AML-193 (cell line): ENCODE data around the gene TBC1D24.
A peak's percentile ranks its signal among the peaks of the same experiment; 100 is the strongest.

Experiments
- DNase-seq, 2 experiments: peaks; one replicate each; lab custom pipeline; 2025; lab: John Stamatoyannopoulos, UW

TBC1D24 gene

DNA sequence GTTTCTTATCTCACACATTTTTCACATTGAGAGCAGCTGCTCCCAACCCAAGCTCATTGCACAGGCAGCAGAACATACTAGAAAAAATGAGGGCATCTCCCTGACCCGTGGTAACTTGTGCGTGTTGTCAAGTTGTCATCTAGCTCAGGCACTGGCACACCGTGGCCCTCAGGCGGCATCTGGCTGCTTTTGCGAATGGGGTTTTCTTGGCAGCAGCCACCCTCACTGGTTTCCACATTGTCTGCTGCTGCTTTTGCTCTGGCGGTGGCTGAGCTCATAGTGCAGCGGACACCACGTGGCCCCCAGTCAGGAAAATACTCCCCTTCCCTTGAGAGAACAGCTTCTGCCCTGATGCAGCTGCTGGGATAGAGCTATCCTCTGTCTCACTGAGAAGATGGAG is 24.4 kb upstream of the TBC1D24 start:
- no peak for DNase-seq

DNA sequence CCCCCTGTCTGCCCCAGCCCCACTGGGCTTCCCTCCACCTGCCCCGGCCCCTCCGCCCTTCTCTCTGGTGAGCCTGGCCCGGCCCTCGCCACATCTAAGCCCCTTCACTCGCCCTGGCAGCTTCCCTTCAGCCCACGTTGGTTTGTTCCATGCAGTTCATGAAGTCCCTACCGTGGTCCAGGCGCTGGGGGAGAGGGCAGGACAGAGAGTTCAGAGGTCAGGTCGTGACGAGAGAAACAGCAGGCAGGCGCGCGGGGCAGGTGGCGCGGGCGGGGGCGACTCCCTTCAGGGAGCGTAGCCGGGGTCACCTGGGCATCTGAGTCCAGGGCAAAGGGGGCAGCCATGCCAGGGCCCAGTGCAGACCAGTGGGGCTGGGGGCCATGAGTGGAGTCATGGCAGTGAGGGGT is 23.9 kb upstream of the TBC1D24 start:
- no peak for DNase-seq

DNA sequence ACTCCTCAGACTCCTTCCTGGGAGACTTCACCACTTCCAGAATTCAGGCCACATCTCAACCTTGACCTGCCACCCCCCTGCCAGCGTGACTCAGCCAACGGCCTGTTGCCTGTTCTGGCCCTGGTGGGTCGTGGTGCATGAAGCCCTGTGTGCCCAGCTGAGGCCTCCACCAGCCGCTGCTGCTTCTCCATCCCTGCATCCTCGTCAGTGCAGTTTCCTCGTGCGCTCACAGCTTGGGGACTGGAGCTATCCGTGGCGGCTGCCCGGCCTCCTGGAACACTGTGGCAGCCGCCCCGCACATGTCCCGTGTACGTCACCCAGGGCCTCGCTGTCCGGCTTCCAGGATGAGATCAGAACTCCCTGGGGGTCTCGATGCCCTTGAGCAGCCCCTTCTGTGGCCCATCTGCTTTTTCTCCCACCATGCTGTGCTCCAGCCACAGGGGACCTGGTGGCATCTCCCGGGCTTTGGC is 23.0 kb upstream of the TBC1D24 start:
- DNase-seq, result no peak

DNA sequence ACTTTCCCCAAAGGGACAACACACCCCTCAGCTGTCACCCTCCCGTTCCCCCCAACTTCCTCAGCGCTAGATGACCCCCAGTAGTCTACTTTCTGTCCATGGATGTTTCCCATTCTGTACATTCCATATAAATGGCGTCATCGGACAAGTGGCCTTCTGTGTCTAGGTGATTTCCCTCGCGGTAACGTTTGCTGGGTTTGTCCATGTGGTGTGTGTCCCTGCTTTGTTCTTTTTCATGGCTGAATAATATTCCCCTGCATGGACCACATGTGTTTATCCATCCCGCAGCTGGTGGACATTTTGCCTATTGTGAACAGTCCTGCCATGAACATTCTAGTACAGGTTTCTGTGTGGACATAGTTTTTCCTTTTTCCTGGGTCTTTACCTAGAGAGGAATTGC is 22.3 kb upstream of the TBC1D24 start:
- no peak for DNase-seq

DNA sequence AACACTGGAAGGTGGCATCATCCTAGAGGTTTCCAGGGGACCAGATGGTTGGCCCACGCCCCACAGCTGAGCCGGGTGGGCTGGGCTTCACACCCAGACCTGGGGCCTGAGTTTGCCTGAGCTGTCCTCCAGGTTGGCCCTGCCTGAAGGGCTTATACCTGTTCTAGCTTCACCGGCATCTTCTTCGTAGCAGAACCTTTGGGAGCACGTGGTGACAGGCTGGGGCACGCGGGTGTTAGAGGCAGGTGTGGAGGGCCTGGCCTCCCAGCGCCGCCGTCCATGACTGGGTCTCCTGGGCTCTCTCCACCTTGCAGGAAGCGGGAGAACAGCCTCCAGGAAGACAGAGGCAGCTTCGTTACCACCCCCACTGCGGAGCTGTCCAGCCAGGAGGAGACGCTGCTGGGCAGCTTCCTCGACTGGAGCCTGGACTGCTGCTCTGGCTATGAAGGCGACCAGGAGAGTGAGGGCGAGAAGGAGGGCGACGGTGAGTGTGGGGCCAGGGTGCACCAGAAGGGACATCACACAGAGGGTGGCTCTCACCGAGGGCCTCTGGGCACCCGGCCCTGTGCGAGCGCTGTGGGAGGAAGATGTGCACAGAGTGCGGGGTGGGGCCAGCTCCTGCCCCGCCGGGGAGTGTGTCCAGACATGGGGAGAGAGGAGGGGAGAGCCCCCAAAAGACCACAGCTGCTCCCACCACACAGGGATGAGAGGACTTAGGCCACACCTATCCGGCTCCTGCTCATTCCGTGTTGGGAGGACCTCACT is 19.7 kb upstream of the TBC1D24 start:
- DNase-seq, result no peak

DNA sequence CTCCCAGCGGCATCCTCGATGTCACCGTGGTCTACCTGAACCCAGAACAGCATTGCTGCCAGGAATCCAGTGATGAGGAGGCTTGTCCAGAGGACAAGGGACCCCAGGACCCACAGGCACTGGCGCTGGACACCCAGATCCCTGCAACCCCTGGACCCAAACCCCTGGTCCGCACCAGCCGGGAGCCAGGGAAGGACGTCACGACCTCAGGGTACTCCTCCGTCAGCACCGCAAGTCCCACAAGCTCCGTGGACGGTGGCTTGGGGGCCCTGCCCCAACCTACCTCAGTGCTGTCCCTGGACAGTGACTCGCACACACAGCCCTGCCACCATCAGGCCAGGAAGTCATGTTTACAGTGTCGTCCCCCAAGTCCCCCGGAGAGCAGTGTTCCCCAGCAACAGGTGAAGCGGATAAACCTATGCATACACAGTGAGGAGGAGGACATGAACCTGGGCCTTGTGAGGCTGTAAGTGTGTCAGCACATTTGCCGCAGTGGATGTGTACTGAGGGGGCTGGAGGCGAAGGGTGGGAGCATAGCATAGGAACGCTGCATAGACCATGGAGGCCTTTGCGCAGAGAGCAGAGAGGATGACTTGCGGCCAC is 18.3 kb upstream of the TBC1D24 start:
- no peak for DNase-seq

DNA sequence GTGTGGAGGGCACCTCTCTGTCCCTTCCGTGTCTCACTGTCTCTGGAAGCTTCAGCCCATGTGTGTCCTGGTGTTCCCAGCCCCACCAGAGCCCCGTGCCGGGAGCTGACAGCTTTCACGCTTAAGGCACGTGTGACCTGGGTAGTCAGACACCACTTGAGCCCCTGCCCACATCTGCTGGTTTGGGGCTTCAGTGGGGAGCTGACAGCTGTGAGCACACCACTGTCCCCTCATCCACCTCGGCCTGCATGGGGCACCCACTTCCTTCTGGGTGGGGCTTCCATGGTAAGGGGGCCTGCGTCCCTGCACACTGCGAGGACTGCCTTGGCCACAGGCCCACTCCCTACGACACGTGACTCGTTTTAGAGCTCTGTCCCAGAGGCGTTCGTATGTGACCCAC is 17.7 kb upstream of the TBC1D24 start:
- no peak for DNase-seq

DNA sequence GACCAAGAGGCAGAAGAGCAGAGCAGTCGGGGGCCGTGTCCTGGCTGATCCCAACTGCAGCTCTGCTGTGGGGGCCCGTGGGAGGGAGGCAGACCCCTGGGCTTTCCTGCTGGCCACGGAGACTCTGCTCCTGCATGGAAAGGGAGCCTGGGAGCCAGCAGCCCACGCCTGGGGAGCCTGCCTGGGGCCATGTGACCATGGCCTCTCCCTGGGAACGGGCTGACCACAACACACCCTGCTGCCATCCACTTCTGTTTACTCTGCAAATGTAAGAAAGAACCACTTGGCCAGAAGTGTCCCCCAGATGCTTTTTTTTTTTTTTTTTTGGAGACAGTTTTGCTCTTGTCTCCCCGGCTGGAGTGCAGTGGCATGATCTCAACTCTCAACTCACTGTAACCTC is 17.0 kb upstream of the TBC1D24 start:
- no peak for DNase-seq

DNA sequence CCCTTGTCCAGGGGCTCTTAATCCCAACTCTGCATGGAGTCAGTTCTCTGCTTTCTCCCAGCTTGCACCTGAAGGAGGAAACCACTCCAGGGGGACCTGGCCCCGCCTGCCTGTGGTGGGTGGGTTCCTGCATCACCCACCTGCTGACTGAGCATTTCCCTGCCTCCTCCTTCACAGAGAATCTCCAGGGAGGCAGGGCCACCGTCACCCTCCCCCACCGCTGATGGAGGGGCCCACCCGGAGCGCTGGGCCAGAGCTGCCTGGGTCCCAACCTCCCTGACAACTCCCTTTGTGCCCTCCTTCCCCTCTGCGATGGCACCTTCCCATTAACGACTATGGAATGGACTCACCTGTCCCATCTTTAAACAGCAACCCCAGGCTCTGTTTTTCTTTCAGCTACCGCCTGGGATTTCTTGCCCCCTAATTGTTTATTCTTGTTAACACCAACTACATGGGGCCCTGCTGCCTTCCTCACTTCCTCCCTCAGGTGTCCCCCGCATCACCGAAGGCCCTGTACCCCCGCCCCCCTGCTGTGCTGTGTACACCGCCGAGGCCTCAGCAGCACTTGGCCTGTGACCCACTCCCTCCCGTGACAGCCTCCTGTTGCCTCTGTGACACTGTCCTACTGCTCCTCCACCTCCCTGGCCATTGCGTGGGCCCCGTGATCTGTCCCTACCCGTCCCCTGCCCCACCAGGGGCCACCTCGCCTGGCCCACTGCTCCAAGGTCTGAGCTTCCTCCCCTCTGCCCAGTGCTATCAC is 15.9 kb upstream of the TBC1D24 start:
- DNase-seq, result no peak

DNA sequence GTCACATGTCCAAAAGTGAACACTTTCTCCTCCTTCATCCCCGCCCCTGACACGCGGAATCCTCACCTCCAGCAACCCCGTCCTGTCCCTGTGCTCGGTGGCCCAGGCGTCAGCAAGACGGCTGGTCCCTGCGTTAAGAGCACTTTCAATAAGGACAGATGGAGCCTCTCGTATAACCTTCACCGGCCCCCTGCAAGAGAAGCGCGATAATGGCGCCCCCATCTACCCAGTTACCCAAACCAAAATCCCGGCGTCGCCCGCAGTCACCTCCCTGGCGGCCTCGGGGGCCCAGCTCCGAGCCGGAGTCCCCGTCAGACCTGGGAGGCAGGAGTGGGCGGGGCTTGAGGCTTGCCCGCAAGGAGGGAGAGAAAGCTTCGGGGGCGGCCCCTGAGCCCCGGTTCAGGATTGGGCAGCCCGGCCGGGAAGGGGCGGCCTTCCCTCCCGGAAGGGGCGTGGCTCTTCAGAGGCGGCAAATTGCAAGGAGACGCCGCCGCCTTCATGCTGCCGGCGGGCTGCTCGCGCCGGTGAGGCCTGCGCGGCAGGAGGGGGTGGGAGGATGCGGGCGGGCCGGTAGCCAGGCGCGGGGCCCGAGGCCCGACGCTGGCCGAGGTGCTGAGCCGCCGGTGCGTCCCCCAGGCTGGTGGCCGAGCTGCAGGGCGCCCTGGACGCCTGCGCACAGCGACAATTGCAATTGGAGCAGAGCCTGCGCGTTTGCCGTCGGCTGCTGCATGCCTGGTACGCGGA is 15.1 kb upstream of the TBC1D24 start, which contains the start of gene TEDC2:
Gene TEDC2 (plus strand): TSS at position 463 of the 744 bp plus-strand sequence. CDS start 36 bp downstream, at position 499.
- peak; percentile 92 for DNase-seq

DNA sequence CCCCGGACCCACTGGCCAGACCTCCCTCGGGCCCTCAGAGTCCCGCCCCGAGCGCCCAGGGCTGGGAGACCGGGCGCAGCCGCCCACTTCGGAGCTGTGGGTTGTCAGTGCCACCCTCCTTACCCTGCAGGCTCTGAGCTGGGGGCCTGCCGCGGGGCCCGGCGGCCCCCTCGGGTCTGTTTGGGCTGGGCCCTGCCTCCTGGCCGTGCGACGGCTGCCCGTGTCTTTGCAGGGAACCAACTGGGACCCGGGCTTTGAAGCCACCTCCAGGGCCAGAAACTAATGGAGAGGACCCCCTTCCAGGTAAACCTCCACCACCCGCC is 14.6 kb upstream of the TBC1D24 start:
- DNase-seq, result no peak

DNA sequence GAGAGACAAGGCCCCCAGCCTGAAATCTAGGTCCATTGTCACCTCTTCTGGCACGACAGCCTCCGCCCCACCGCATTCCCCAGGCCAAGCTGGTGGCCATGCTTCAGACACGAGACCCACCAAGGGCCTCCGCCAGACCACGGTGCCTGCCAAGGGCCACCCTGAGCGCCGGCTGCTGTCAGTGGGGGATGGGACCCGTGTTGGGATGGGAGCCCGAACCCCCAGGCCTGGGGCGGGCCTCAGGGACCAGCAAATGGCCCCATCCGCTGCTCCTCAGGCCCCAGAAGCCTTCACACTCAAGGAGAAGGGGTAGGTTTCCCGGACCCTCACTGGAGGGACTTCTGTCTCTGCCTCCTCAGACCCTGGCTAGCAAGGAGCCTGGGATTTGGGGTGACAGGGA is 14.0 kb upstream of the TBC1D24 start:
- no peak for DNase-seq

DNA sequence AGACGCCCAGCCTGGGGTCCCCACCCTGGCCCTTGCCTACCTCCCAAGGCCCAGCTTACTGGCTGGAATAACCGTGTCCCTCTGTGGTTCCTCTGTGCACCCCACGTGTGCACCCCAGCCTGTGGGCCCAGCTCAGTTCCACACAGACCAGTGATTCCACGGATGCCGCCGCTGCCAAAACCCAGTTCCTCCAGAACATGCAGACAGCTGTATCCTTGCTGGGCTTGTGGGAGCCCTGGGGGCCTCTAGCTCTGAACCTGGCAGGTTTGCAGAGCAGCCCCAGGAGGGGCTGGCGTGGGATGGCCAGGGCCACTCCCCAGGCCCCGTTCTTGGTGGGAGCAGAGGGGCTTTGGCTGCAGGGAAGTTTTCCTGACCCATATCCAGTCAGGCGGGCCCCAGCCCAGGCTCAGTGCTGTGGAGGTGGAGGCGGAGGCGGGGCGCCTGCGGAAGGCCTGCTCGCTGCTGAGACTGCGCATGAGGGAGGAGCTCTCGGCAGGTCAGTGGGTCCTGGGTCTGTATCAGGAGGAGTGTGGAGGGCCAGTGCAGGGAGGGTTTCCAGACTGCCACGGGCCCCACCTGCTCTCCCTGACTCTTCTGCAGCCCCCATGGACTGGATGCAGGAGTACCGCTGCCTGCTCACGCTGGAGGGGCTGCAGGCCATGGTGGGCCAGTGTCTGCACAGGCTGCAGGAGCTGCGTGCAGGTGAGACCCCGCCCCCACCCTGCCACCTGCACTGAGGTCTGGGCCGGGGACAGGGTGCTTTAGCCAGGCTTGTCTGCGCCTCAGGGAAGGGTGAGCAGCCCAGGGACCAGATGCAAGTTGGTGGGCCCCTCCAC is 12.7 kb upstream of the TBC1D24 start:
- no peak for DNase-seq

DNA sequence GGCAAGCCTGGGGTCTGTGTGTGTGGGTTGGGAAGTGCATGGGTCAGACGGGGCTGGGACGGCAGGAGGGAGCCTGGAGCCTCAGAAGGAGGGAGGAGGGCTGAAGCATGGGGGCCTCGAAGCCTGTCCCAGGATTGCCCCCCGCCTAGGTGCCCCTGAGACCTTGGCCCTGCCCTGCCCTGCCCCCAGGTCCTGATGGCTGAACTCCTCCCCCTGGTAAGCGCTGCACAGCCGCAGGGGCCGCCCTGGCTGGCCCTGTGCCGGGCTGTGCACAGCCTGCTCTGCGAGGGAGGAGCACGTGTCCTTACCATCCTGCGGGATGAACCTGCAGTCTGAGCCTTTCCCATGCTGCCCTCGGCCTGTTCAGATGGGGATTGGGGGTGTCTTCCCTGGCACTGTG is 10.6 kb upstream of the TBC1D24 start:
- DNase-seq, result no peak

DNA sequence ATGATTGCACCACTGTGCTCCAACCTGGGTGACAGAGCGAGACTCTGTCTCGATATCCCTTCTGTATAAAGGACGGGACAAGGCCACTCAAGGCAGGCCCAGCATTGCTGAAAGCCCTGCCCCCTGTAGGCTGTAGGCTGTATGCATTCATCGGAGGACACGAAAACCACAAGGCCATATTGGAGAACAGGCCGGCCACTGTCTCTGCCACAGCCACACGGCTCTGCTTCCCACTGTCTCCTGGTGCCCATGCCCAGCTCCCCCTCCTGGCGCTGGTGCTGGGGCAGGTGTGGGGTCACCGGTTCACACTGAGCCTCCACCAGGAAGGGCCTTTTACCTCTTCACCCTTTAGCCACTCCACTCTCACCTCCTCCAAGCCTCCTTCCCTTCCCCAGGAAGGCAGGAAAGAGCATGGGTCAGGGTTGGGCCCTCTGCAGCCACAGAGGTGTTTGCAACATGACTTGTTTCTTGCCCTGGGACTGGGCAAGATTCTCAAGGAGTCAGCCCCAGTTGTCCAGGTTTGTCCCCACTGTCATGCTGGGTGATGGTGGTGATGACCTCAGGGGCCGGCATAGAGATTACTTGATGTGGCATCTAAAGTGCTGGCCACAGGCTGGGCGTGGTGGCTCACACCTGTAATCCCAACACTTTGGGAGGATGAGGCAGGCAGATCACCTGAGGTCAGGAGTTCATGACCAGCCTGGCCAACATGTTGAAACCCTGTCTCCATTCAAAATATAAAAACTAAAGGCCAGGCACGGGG is 9.1 kb upstream of the TBC1D24 start:
- no peak for DNase-seq

DNA sequence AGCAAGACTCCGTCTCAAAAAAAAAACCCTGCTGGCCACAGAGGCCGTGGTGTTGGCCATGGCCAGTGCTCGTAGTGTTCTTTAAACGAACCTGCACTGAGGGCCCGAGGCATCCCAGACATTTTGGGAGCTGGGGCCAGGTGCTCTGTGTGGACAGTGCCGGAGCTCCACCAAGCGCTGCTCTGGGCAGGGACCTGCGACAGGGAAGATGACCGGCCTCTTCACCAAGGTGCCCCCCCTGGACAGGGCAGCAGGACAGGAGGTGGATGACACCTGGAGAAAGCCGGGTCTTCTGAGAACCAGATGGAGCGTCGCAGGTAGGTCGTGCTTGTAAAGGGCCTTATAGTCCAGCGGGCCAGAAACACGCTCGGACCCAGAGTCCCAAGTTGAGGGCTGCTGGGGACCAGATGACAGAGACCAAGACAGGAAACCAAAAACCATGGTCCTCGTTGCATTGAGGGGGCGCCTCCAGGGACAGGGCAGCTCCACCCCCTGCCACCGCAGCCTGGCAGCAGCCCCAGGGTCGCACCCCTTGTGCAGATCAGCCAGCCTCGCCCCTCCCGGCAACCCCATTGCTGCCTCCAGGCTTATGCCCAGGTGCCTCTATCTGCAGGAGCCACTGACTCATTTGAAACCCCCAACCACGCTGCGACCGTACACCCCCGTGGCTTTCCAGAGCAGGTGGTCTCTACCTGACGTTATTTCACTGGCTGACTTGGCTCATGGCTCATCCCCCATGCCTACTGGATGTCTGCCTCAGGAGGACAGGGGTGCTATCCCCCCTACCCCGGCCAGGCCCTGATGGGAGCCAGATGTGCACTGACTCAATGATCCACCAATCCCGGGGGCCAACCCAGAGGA is 8.0 kb upstream of the TBC1D24 start:
- no peak for DNase-seq

DNA sequence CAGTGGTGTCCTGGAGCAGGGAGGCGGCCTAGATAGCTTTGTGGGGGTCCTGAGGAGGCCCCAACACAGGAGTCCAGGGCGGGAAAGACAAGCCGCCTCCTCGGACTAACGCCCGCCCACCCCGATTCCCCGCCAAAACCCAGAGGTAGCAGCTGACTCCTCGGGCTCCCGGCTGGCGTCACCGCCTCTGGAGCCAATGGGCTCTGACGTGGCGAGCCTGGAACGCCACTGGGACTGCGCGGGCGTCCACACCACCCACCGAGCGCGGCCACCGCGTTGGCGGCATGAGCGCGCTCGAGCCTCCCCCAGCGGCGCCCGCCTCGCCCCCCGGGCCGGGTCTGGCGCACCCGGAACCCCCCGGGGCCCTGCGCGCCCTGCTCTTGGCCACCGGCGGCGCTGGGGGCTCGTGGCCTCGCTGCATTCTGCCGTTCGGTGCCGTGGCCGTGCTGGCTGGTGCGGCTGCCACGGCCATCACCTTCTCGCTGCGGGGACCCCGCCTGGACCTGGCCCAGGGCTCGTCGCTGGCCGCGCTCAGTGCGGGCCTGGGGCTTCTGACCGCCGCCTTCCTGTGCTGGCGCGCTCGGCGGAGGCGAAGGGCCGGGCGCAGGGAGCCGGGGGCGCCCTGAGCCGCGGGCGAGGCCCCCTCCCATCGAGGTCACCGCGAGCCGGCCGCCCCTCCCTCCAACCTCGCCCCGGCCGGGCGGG is 7.2 kb upstream of the TBC1D24 start:
- DNase-seq, result no peak

DNA sequence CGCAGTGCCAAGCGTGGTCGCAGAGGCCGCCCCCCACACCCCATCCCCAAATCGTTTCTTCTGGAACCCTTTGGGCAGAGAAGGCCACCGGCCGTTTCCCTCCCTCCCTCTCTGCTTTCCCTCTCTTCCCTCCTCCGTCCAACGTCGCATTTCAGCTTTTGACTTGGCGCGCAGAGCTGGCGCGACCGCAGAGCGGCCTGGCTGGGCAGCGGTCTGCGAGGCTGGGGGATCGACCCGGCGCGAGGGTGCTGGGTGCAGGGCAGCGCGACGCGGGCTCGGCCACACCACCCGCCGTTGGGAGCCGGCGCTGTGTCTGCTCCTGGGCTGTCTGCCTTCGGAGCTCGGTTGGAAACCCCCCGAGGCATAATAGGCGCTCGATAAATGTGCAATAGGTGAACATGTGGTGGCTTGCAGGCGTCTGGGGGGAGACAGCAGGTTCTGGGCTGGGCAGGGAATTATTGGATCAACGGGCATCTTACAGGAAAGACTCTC is 6.6 kb upstream of the TBC1D24 start:
- DNase-seq, result no peak
